Mesendoderm (in vitro differentiated cells): ENCODE results near the gene GPATCH2L.

ENCODE experiments used
- DNase-seq: peaks from one replicate; pipeline ENCODE4 v3.0.0; 2013
- H2AK5ac ChIP-seq: 2 replicates; pipeline ENCODE4 v1.6.1; 2013; ENCODE audit warnings: low read length, inconsistent platforms
- H2BK120ac ChIP-seq: 2 replicates; pipeline ENCODE4 v1.6.1; 2013; ENCODE audit warnings: low read depth, mild to moderate bottlenecking, low read length, moderate library complexity, mixed read lengths
- H2BK15ac ChIP-seq: replicated peaks from 2 replicates; pipeline ENCODE4 v1.6.1; 2013; ENCODE audit warnings: low read depth, mild to moderate bottlenecking, moderate library complexity
- H2BK5ac ChIP-seq: 2 replicates; pipeline ENCODE4 v1.6.1; 2013; ENCODE audit warnings: low read length, inconsistent platforms
- H3K18ac ChIP-seq: 2 replicates; pipeline ENCODE4 v1.6.1; 2013; ENCODE audit warnings: mild to moderate bottlenecking, low read length, mixed read lengths
- H3K23ac ChIP-seq: one replicate; pipeline ENCODE4 v1.6.1; 2013; ENCODE audit warnings: low read length
- H3K27ac ChIP-seq: 2 replicates; pipeline ENCODE4 v1.5.1; 2013; ENCODE audit warnings: low read depth, mild to moderate bottlenecking, inconsistent platforms, low read length, moderate library complexity
- H3K27me3 ChIP-seq: 2 replicates; pipeline ENCODE4 v1.6.1; 2013; ENCODE audit warnings: low read length, control low read depth, mild to moderate bottlenecking, inconsistent platforms; ENCODE audit not compliant: insufficient read depth, poor library complexity
- H3K36me3 ChIP-seq: 2 replicates; pipeline ENCODE4 v1.6.1; 2013; ENCODE audit warnings: low read length, inconsistent platforms; ENCODE audit not compliant: control insufficient read depth, insufficient read depth
- H3K4ac ChIP-seq: one replicate; pipeline ENCODE4 v1.6.1; 2013; ENCODE audit warnings: low read depth, mild to moderate bottlenecking, low read length, moderate library complexity
- H3K4me1 ChIP-seq: 2 replicates; pipeline ENCODE4 v1.6.1; 2013; ENCODE audit warnings: low read depth, low read length, inconsistent platforms; ENCODE audit not compliant: control insufficient read depth
- H3K4me2 ChIP-seq: 2 replicates; pipeline ENCODE4 v1.6.1; 2013; ENCODE audit warnings: low read length
- H3K4me3 ChIP-seq: 2 replicates; pipeline ENCODE4 v1.5.1; 2013; ENCODE audit warnings: mild to moderate bottlenecking, low read length
- H3K56ac ChIP-seq: one replicate; pipeline ENCODE4 v1.6.1; 2013; ENCODE audit warnings: low read length
- H3K79me1 ChIP-seq: 2 replicates; pipeline ENCODE4 v1.6.1; 2013; ENCODE audit warnings: low read length, inconsistent platforms
- H3K79me2 ChIP-seq: 2 replicates; pipeline ENCODE4 v1.6.1; 2013; ENCODE audit warnings: mild to moderate bottlenecking, low read length; ENCODE audit not compliant: control insufficient read depth, insufficient read depth
- H3K9ac ChIP-seq: 2 replicates; pipeline ENCODE4 v1.6.1; 2013; ENCODE audit warnings: low read length, inconsistent platforms
- H4K5ac ChIP-seq: one replicate; pipeline ENCODE4 v1.6.1; 2013; ENCODE audit warnings: low read length
- H4K8ac ChIP-seq: one replicate; pipeline ENCODE4 v1.6.1; 2013; ENCODE audit warnings: low read depth, mild to moderate bottlenecking, control low read depth, low read length, moderate library complexity
- WGBS: extraction: QIAGEN DNeasy Blood & Tissue Kit; methylation state at CpG from one replicate; pipeline ENCODE4 v1.1.7; 2013; ENCODE audit warnings: low lambda C conversion rate, missing lambda C conversion rate; ENCODE audit not compliant: insufficient coverage; ENCODE audit errors: extremely low coverage; 5-methylcytosine and 5-hydroxymethylcytosine counted together

GPATCH2L gene

DNA sequence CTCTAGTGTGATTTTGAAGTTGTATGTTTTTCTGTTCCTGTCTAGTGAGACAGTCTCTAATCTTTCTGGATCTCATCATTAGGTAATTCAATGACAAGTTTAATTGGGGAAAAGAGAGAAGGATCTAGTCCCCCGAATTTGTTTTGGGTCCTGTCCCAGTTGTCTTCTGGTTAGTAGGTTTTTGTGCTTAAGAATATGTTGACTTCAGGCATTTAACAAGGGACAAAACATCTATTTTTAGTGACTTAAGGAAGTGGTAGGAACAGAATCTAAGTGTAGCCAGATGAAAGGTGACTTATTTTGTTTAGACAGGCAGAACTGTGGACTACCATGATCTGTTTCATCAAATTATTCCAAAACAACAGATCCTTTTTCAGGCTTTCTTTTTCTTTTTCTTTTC, 2.2 kb downstream of the GPATCH2L start:
- no peak overlapping the region for H3K23ac ChIP-seq
- no peak overlapping the region for H3K4me2 ChIP-seq
- no peak overlapping the region for H2BK15ac ChIP-seq
- WGBS: no CpG with 5 or more reads among the region's 1 CpG
- H3K79me1 ChIP-seq: peaks cover 13% of the 10 kb centered on the region
- no peak overlapping the region for H3K27ac ChIP-seq
- peak overlapping the region; percentile 15 for H3K9ac ChIP-seq
- no peak overlapping the region for H2BK120ac ChIP-seq
- H4K5ac ChIP-seq: no peak overlapping the region
- peaks cover 59% of the 10 kb centered on the region for H3K79me2 ChIP-seq
- H3K18ac ChIP-seq: no peak overlapping the region
- no peak for DNase-seq
- no peaks in the 10 kb centered on the region for H3K27me3 ChIP-seq
- no peak overlapping the region for H2BK5ac ChIP-seq
- no peak overlapping the region for H4K8ac ChIP-seq
- peaks cover 7% of the 10 kb centered on the region for H3K4me1 ChIP-seq
- peak overlapping the region; percentile 1 for H3K56ac ChIP-seq
- H2AK5ac ChIP-seq: no peak overlapping the region
- peaks cover 3% of the 10 kb centered on the region for H3K36me3 ChIP-seq
- H3K4ac ChIP-seq: no peak overlapping the region
- no peak overlapping the region for H3K4me3 ChIP-seq

DNA sequence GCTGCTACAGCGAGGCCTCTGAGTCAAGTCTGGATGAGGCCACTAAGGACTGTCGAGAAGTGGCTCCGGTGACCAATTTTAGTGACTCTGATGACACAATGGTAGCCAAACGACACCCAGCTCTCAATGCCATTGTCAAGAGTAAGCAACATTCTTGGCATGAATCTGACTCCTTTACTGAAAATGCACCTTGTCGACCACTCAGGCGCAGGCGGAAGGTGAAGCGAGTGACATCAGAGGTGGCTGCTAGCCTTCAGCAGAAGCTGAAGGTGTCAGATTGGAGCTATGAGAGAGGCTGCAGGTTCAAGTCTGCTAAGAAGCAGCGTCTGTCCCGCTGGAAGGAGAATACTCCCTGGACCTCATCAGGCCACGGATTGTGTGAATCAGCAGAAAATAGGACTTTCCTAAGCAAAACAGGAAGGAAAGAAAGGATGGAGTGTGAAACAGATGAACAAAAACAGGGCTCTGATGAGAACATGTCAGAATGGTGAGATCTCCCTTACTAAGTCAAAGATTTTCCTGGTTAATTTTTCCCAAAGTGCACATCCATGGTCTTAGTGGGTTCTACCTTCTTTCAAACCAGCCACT, 2.9 kb downstream of the GPATCH2L start:
- Histone ChIP-seq H2AK5ac (no peak overlapping the region), H2BK5ac (no peak overlapping the region), H3K4me1 (peaks cover 7% of the 10 kb centered on the region), H3K27ac (no peak overlapping the region), H2BK15ac (no peak overlapping the region), H3K4me2 (peak overlapping the region; percentile 49), H3K4me3 (peak overlapping the region; percentile 9), H3K36me3 (peaks cover 4% of the 10 kb centered on the region), H4K8ac (no peak overlapping the region), H3K56ac (peak overlapping the region; percentile 63), H3K79me1 (peaks cover 17% of the 10 kb centered on the region), H3K18ac (no peak overlapping the region), H2BK120ac (no peak overlapping the region), H4K5ac (no peak overlapping the region), H3K27me3 (no peaks in the 10 kb centered on the region), H3K9ac (peak overlapping the region; percentile 44), H3K23ac (peak overlapping the region; percentile 25), H3K79me2 (peaks cover 65% of the 10 kb centered on the region), H3K4ac (no peak overlapping the region)
- no CpG with 5 or more reads among the region's 11 CpGs for WGBS
- DNase-seq: peak; percentile 44

DNA sequence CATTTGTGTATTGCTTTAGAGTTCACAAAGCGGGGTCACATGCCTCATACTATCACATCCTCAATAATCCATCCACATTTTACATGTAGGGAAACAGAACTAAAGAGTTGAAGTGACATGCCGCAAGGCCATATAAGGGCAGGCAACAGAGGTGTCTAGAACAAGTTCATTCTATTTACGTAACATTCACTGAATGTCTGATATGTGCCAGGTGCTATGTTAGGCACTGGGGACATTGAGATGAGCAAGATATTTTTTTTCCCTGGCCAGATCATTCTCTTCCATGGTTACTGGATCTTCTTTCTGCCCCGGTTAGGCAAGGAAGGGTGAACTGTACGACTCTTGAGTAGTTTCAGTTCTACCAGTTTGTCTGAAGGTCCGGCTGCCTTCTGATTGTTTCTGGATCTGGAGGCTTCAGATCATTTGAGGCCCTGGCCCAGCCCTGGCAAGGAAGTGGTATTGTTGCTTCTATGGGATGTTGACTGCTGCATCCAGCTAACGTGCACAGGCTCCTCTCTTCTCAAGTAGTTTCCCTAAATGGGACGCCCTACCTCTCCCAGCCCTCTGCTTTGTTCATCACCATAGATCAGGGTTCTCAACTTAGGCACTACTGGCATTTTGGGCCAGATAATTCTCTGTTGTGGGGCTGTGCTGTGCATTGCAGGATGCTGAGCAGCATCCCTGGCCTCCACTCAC, 12.1 kb downstream of the GPATCH2L start:
- no peaks in the 10 kb centered on the region for H3K27me3 ChIP-seq
- H3K23ac ChIP-seq: no peak overlapping the region
- no peak overlapping the region for H3K18ac ChIP-seq
- H3K4me3 ChIP-seq: no peak overlapping the region
- no peak overlapping the region for H2AK5ac ChIP-seq
- no peak overlapping the region for H4K5ac ChIP-seq
- no peak overlapping the region for H3K27ac ChIP-seq
- H3K79me1 ChIP-seq: peaks cover 37% of the 10 kb centered on the region
- no peak overlapping the region for H3K4me2 ChIP-seq
- H3K4ac ChIP-seq: no peak overlapping the region
- H3K79me2 ChIP-seq: peaks cover 59% of the 10 kb centered on the region
- H3K56ac ChIP-seq: no peak overlapping the region
- H2BK15ac ChIP-seq: no peak overlapping the region
- peaks cover 10% of the 10 kb centered on the region for H3K36me3 ChIP-seq
- H4K8ac ChIP-seq: no peak overlapping the region
- WGBS: no CpG with 5 or more reads among the region's 8 CpGs
- no peak overlapping the region for H3K9ac ChIP-seq
- no peak overlapping the region for H2BK5ac ChIP-seq
- H3K4me1 ChIP-seq: peaks cover 2% of the 10 kb centered on the region
- DNase-seq: no peak
- no peak overlapping the region for H2BK120ac ChIP-seq

DNA sequence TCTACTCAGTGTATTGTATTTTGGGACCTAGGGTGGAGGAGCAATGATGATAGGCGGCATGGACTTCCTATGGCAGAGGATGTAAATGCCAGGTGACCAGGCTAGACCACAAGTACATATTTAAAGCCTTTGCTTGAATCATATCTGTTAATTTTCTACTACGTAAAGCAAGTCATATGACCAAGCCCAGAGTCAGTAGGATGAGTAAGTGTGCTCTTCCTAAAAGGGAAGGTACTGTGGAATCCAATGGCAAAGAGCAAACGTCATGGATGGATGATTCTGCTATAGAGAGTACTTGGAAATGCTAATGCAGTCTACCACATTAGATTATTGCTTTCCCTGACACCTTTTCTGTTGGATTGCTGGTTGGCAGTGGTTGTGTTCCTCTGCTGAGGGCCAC, 16.8 kb downstream of the GPATCH2L start:
- Histone ChIP-seq H3K79me1 (peaks cover 31% of the 10 kb centered on the region), H3K23ac (no peak overlapping the region), H3K4ac (no peak overlapping the region), H3K36me3 (peaks cover 7% of the 10 kb centered on the region), H2AK5ac (no peak overlapping the region), H2BK5ac (no peak overlapping the region), H2BK120ac (no peak overlapping the region), H2BK15ac (no peak overlapping the region), H3K27ac (no peak overlapping the region), H3K56ac (no peak overlapping the region), H3K4me2 (no peak overlapping the region), H4K8ac (no peak overlapping the region), H3K18ac (no peak overlapping the region), H3K79me2 (peaks cover 37% of the 10 kb centered on the region), H3K4me3 (no peak overlapping the region), H3K27me3 (no peaks in the 10 kb centered on the region), H3K9ac (no peak overlapping the region), H3K4me1 (peaks cover 2% of the 10 kb centered on the region), H4K5ac (no peak overlapping the region)
- no peak for DNase-seq
- no CpG with 5 or more reads among the region's 3 CpGs for WGBS

DNA sequence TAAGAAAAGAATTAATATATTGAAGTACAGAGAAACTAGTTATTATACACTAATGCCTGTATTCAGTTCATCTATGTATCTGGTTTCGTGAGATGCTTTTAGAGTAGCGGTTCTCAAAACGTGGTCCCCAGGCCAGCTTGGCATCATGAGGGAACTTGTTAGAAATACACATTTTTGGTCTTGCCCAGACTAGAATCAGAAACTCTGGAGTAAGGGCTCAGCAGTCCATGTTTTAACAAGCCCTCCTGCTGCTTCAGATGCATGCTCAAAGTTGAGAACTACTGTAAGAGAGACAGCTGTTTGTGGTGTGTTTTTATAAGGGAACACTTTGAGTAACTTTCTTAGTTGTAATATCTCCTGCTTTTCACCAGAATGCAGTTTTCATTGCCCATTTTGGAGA, 18.1 kb downstream of the GPATCH2L start:
- H3K9ac ChIP-seq: no peak overlapping the region
- no peaks in the 10 kb centered on the region for H3K27me3 ChIP-seq
- no peak overlapping the region for H2BK5ac ChIP-seq
- no peak overlapping the region for H4K5ac ChIP-seq
- H3K79me2 ChIP-seq: peaks cover 27% of the 10 kb centered on the region
- H2BK120ac ChIP-seq: no peak overlapping the region
- peaks cover 4% of the 10 kb centered on the region for H3K36me3 ChIP-seq
- no peak overlapping the region for H3K4me2 ChIP-seq
- no peak overlapping the region for H3K27ac ChIP-seq
- H4K8ac ChIP-seq: no peak overlapping the region
- no CpG with 5 or more reads among the region's 3 CpGs for WGBS
- H3K23ac ChIP-seq: no peak overlapping the region
- no peak overlapping the region for H3K4ac ChIP-seq
- H2AK5ac ChIP-seq: no peak overlapping the region
- no peak overlapping the region for H2BK15ac ChIP-seq
- no peak overlapping the region for H3K4me3 ChIP-seq
- H3K4me1 ChIP-seq: peaks cover 2% of the 10 kb centered on the region
- DNase-seq: no peak
- H3K56ac ChIP-seq: no peak overlapping the region
- H3K79me1 ChIP-seq: peaks cover 22% of the 10 kb centered on the region
- no peak overlapping the region for H3K18ac ChIP-seq
